Osteoblast (primary cell): Measurements from ENCODE around the gene NLRP13. TPM values are rescaled to one million over a fixed set of nuclear protein-coding genes. Genes with fewer than 3 reads are reported as not detected.
A peak's percentile ranks its signal among the peaks of the same experiment; 100 is the strongest.

Source experiments
- DNase-seq: peaks from one replicate; pipeline ENCODE4 v3.0.0; 2011; ENCODE audit warnings: low spot score, mixed read lengths; ENCODE audit not compliant: insufficient read length; ENCODE audit errors: missing footprints
- H2AFZ ChIP-seq: 2 replicates; pipeline ENCODE4 v1.6.0; 2011; ENCODE audit warnings: mild to moderate bottlenecking, low read length
- H3K27ac ChIP-seq: 2 replicates; pipeline ENCODE4 v1.5.1; 2011; ENCODE audit warnings: mild to moderate bottlenecking, low read depth, low read length, moderate library complexity
- H3K27me3 ChIP-seq: 2 replicates; pipeline ENCODE4 v1.6.0; 2012; ENCODE audit warnings: mild to moderate bottlenecking, control low read depth, inconsistent platforms, low read length, moderate library complexity; ENCODE audit not compliant: insufficient read depth
- H3K36me3 ChIP-seq: 2 replicates; pipeline ENCODE4 v1.5.1; 2011; ENCODE audit warnings: mild to moderate bottlenecking, low read length, control low read depth, moderate library complexity; ENCODE audit not compliant: insufficient read depth
- H3K4me1 ChIP-seq: 2 replicates; pipeline ENCODE4 v1.5.1; 2011; ENCODE audit warnings: mild to moderate bottlenecking, low read length, control low read depth, moderate library complexity; ENCODE audit not compliant: insufficient read depth
- H3K4me2 ChIP-seq: 2 replicates; pipeline ENCODE4 v1.6.0; 2011; ENCODE audit warnings: mild to moderate bottlenecking, low read length; ENCODE audit not compliant: insufficient read depth
- H3K4me3 ChIP-seq: fragments of 200-600 bp; sonication (generic); 3 replicates; pipeline ENCODE4 v1.5.1; 2012; ENCODE audit warnings: mild to moderate bottlenecking, low read length, inconsistent platforms; ENCODE audit not compliant: insufficient read depth
- H3K79me2 ChIP-seq: 2 replicates; pipeline ENCODE4 v1.6.0; 2012; ENCODE audit warnings: mild to moderate bottlenecking, low read length, control low read depth, inconsistent platforms; ENCODE audit not compliant: insufficient read depth
- H3K9me3 ChIP-seq: 2 replicates; pipeline ENCODE4 v1.5.1; 2011; ENCODE audit warnings: low read depth, low read length, control low read depth
- H4K20me1 ChIP-seq: 2 replicates; pipeline ENCODE4 v1.6.0; 2012; ENCODE audit warnings: mild to moderate bottlenecking, low read length, control low read depth; ENCODE audit not compliant: insufficient read depth
- total RNA-seq: library from RNA; depleted of rRNA; stranded (reverse); fragments of >200 nt; gene quantifications from 2 replicates; pipeline ENCODE4 v1.2.3, GENCODE V29; 2012
- TF ChIP-seq, protein P1 (sequence below): IDR thresholded peaks from 2 replicates; pipeline ENCODE4 v1.5.1; 2011; ENCODE audit warnings: mild to moderate bottlenecking, low read depth, low read length, moderate library complexity; ENCODE audit errors: extremely low read depth

NLRP13 gene, protein sequence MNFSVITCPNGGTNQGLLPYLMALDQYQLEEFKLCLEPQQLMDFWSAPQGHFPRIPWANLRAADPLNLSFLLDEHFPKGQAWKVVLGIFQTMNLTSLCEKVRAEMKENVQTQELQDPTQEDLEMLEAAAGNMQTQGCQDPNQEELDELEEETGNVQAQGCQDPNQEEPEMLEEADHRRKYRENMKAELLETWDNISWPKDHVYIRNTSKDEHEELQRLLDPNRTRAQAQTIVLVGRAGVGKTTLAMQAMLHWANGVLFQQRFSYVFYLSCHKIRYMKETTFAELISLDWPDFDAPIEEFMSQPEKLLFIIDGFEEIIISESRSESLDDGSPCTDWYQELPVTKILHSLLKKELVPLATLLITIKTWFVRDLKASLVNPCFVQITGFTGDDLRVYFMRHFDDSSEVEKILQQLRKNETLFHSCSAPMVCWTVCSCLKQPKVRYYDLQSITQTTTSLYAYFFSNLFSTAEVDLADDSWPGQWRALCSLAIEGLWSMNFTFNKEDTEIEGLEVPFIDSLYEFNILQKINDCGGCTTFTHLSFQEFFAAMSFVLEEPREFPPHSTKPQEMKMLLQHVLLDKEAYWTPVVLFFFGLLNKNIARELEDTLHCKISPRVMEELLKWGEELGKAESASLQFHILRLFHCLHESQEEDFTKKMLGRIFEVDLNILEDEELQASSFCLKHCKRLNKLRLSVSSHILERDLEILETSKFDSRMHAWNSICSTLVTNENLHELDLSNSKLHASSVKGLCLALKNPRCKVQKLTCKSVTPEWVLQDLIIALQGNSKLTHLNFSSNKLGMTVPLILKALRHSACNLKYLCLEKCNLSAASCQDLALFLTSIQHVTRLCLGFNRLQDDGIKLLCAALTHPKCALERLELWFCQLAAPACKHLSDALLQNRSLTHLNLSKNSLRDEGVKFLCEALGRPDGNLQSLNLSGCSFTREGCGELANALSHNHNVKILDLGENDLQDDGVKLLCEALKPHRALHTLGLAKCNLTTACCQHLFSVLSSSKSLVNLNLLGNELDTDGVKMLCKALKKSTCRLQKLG
- not detected in 2 replicates for total RNA-seq

DNA sequence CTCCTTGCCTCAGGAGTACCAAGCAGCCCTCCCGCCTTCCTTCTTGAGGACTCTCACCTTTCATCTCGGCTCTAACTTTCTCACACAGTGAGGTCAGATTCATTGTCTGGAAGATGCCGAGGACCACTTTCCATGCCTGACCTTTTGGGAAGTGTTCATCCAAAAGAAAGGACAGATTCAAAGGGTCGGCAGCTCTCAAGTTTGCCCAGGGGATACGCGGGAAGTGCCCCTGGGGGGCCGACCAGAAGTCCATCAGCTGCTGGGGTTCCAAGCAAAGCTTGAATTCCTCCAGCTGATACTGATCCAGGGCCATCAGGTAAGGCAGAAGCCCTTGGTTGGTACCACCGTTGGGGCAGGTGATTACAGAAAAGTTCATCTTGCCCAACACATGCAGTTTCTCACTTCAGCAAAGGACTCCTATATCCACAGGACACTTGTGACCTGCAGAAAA is at the start of gene NLRP13:
Gene NLRP13, minus strand, starts transcription at position 401 of the 451 bp plus-strand sequence. Its CDS starts 25 bp downstream, at position 376.
- Histone ChIP-seq H3K27ac (no peak within 1 kb of the TSS), H3K9me3 (peaks cover 2% of the 10 kb centered on the region), H3K4me1 (no peaks in the 10 kb centered on the region), H3K36me3 (no peaks in the 10 kb centered on the region), H4K20me1 (no peaks in the 10 kb centered on the region), H3K27me3 (no peaks in the 10 kb centered on the region), H2AFZ (no peak within 1 kb of the TSS), H3K4me3 (no peak within 1 kb of the TSS), H3K79me2 (no peaks in the 10 kb centered on the region), H3K4me2 (no peak within 1 kb of the TSS)
- DNase-seq: peak; percentile 15
- TF ChIP-seq, protein P1, sequence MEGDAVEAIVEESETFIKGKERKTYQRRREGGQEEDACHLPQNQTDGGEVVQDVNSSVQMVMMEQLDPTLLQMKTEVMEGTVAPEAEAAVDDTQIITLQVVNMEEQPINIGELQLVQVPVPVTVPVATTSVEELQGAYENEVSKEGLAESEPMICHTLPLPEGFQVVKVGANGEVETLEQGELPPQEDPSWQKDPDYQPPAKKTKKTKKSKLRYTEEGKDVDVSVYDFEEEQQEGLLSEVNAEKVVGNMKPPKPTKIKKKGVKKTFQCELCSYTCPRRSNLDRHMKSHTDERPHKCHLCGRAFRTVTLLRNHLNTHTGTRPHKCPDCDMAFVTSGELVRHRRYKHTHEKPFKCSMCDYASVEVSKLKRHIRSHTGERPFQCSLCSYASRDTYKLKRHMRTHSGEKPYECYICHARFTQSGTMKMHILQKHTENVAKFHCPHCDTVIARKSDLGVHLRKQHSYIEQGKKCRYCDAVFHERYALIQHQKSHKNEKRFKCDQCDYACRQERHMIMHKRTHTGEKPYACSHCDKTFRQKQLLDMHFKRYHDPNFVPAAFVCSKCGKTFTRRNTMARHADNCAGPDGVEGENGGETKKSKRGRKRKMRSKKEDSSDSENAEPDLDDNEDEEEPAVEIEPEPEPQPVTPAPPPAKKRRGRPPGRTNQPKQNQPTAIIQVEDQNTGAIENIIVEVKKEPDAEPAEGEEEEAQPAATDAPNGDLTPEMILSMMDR: no peak

DNA sequence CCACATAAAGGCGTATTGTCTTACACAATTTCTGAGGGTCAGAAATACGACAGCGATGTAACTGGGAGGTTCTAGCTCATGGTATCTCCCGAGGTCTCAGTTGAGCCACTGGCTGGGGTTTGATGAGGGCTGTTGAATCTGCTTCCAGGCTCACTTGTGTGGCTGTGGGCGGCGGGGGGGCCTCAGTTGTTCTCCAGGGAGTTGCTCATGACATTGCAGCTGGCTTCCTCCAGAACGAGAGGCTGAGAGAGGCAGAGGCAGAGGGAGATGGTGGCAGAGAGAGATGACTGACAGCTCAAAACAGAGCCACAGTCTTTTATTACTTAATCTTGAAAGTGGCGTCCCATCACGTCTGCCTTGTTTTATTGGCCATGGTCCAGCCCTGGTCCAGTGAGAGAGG is 48.3 kb upstream of the NLRP13 start:
- no peaks in the 10 kb centered on the region for H3K9me3 ChIP-seq
- no peak overlapping the region for H2AFZ ChIP-seq
- H3K27ac ChIP-seq: no peak overlapping the region
- no peak overlapping the region for H3K4me3 ChIP-seq
- no peaks in the 10 kb centered on the region for H3K4me1 ChIP-seq
- no peak overlapping the region for H3K4me2 ChIP-seq
- H3K79me2 ChIP-seq: no peaks in the 10 kb centered on the region
- DNase-seq: no peak
- no peaks in the 10 kb centered on the region for H3K27me3 ChIP-seq
- H3K36me3 ChIP-seq: no peaks in the 10 kb centered on the region
- TF ChIP-seq, protein P1: no peak
- H4K20me1 ChIP-seq: no peaks in the 10 kb centered on the region

DNA sequence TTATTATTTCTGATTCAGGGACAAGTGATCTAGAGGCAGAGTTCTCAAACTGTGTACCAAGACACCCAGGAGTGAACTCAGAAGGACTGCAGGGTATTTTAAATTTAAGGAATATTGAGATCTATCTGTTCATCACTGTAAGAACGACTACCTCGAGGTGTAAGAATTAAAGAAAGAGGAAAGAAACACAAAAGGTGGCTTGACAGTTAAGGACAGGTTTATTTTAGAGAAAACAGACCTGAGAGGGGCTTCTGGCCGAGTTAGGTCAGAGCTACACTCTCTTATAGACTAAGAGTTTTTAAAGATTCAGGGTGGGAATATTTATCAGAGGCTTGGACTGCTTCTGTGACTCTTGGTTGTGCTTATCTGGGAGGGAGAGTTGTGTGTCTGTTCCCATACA is 41.8 kb upstream of the NLRP13 start:
- no peaks in the 10 kb centered on the region for H3K79me2 ChIP-seq
- no peak overlapping the region for H2AFZ ChIP-seq
- no peak overlapping the region for H3K4me2 ChIP-seq
- no peaks in the 10 kb centered on the region for H4K20me1 ChIP-seq
- no peak overlapping the region for H3K27ac ChIP-seq
- H3K9me3 ChIP-seq: peaks cover 2% of the 10 kb centered on the region
- no peaks in the 10 kb centered on the region for H3K4me1 ChIP-seq
- no peak overlapping the region for H3K4me3 ChIP-seq
- H3K36me3 ChIP-seq: no peaks in the 10 kb centered on the region
- DNase-seq: no peak
- no peaks in the 10 kb centered on the region for H3K27me3 ChIP-seq
- TF ChIP-seq, protein P1: no peak

DNA sequence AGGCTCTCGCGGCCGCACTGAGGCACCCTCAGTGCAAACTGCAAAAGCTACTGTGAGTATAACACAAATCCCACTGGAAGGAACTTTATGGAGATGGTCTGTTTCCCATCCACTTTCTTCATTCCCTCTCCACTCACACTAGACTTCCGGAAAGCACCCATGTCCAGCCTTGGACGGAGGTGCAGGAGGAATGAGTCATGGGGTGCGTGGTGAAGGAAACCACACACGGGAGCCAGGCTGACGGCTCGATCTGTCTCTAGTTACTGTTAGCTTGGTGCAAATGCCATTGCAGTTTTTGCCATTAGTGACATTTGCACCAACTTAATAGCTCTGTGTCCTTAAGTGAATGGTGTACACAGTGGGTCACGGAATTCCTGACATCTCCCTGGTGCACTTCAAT is 30.1 kb upstream of the NLRP13 start:
- Histone ChIP-seq H3K36me3 (no peaks in the 10 kb centered on the region), H3K4me1 (no peaks in the 10 kb centered on the region), H3K27me3 (no peaks in the 10 kb centered on the region), H4K20me1 (no peaks in the 10 kb centered on the region), H3K9me3 (no peaks in the 10 kb centered on the region), H3K4me3 (no peak overlapping the region), H3K79me2 (no peaks in the 10 kb centered on the region), H3K27ac (no peak overlapping the region), H2AFZ (no peak overlapping the region), H3K4me2 (no peak overlapping the region)
- DNase-seq: no peak
- TF ChIP-seq, protein P1: no peak
